ENCODE data around the gene TNS4.

DNA sequence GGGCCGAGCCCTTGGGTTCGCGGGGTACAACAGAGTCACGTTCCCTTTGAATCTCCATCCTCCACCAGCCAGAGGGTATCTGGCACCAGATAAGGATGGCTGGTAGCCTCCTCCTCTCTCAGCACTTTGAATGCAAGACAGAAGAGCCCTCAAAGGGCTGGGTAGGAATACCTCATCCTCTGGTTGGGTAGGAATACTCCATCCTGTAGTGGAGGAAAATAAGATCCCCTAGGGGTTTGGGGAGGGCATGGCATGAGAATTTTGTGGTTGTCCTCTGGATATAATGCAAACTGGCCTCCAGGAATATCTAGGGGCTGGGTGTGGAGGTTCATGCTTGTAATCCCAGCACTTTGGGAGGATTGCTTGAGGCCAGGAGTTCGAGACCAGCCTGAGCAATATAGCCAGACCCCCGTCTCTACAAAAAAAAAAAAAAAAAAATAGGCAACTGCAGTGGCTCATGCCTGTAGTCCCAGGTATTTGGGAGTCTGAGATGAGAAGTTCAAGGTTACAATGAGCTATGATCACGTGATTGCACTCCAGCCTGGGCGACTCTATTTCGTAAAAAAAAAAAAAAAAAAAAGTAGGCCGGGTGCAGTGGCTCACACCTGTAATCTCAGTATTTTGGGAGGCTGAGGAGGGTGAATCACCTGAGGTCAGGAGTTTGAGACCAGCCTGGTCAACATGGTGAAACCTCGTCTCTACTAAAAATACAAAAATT is 55.5 kb downstream of the TNS4 start:
- TF ChIP-seq, protein P1, sequence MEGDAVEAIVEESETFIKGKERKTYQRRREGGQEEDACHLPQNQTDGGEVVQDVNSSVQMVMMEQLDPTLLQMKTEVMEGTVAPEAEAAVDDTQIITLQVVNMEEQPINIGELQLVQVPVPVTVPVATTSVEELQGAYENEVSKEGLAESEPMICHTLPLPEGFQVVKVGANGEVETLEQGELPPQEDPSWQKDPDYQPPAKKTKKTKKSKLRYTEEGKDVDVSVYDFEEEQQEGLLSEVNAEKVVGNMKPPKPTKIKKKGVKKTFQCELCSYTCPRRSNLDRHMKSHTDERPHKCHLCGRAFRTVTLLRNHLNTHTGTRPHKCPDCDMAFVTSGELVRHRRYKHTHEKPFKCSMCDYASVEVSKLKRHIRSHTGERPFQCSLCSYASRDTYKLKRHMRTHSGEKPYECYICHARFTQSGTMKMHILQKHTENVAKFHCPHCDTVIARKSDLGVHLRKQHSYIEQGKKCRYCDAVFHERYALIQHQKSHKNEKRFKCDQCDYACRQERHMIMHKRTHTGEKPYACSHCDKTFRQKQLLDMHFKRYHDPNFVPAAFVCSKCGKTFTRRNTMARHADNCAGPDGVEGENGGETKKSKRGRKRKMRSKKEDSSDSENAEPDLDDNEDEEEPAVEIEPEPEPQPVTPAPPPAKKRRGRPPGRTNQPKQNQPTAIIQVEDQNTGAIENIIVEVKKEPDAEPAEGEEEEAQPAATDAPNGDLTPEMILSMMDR (IDR thresholded peaks at IDR 0.05), result peak in 3 of 4 experiments; percentile 18 to 42 (median 41)
- TF ChIP-seq POLR2A (IDR thresholded peaks at IDR 0.05) (no peak), POLR2AphosphoS5 (IDR thresholded peaks at IDR 0.05) (no peak), EP300 (IDR thresholded peaks at IDR 0.05) (no peak)

Measured in gastroesophageal sphincter (tissue), 3 donors.